ENCODE data around the gene EFCC1. TPM values are rescaled to one million over a fixed set of nuclear protein-coding genes. Genes with fewer than 3 reads are reported as not detected.

Gene EFCC1
- total RNA-seq, 4 donors from 2014 or later: 3.3 to 40.4 (median 4.0) TPM

DNA sequence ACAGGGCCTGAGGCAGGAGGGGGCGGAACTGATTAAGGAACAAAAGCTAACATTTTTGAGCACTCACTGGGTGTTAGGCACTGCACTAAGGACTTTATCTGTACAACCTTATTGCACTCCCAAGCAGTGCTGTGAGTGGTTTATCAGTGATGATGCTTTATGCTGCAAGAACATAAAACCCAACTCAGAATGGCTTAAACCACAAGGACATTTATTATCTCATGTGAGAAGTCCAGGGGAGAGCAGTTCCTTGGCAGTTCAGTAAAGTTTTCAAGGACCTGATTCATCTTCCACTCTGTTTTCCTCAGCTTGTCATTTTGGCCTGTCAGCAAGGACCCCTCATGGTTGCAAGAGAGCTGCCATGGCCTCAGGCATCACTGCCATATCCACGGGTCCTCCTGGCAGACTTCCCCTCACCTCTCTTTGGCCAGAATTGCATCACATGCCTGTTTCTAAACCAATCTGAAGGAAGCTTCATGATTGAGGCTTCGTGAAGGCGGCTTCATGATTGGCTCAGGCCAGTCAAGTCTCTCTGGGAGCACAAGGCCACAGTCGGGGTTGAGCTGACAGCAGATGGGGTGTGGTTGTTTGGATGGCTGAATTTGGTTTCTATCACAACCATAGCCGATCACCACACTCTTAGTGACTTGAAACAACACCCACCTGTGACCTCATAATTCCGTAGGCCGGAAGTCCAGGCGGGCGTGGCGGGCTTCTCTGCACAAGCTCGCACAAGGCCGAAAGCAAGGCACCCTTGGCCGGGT lies 15.8 kb downstream of the EFCC1 start:
- Histone ChIP-seq H3K4me3 (peak overlapping the region in 1 of 4 donors; percentile 9), H3K4me1 (peaks cover 0 to 20% (median 16%) of the 10 kb centered on the region in 4 donors), H3K27me3 (no peaks in the 10 kb centered on the region), H3K27ac (peak overlapping the region; percentile 51 to 72 (median 70)), H3K9me3 (no peaks in the 10 kb centered on the region), H3K36me3 (no peaks in the 10 kb centered on the region)
- DNase-seq: peak in 2 of 3 donors; percentile 72 to 85
- TF ChIP-seq POLR2A (IDR thresholded peaks at IDR 0.05): no peak
- TF ChIP-seq, protein P1, sequence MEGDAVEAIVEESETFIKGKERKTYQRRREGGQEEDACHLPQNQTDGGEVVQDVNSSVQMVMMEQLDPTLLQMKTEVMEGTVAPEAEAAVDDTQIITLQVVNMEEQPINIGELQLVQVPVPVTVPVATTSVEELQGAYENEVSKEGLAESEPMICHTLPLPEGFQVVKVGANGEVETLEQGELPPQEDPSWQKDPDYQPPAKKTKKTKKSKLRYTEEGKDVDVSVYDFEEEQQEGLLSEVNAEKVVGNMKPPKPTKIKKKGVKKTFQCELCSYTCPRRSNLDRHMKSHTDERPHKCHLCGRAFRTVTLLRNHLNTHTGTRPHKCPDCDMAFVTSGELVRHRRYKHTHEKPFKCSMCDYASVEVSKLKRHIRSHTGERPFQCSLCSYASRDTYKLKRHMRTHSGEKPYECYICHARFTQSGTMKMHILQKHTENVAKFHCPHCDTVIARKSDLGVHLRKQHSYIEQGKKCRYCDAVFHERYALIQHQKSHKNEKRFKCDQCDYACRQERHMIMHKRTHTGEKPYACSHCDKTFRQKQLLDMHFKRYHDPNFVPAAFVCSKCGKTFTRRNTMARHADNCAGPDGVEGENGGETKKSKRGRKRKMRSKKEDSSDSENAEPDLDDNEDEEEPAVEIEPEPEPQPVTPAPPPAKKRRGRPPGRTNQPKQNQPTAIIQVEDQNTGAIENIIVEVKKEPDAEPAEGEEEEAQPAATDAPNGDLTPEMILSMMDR (IDR thresholded peaks at IDR 0.05): no peak

DNA sequence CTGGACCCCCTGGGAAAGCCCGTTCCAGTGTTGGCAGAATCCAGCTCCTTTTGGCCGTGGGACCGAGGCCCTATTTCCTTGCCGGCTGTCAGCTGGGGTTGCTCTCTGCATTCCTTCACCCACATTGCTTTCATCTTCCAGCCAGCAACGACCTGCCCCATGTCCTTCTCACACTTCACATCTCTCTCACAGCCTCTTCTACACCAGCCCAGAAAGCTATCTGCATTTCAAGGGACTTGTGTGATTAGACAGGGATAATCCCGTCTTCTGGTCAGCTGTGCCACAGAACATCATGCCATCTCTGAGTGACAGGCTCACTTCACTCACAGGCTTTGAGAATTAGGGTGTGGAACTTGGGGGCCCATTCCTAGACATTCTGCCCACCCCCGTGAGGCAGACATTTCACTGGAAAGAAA lies 16.4 kb downstream of the EFCC1 start:
- no peak for DNase-seq
- no peak overlapping the region for H3K4me3 ChIP-seq
- H3K27ac ChIP-seq: peak overlapping the region; percentile 51 to 72 (median 70)
- H3K36me3 ChIP-seq: no peaks in the 10 kb centered on the region
- no peaks in the 10 kb centered on the region for H3K9me3 ChIP-seq
- peaks cover 0 to 20% (median 16%) of the 10 kb centered on the region in 4 donors for H3K4me1 ChIP-seq
- H3K27me3 ChIP-seq: no peaks in the 10 kb centered on the region
- TF ChIP-seq, protein P1 (IDR thresholded peaks at IDR 0.05): no peak
- no peak for TF ChIP-seq POLR2A (IDR thresholded peaks at IDR 0.05)

DNA sequence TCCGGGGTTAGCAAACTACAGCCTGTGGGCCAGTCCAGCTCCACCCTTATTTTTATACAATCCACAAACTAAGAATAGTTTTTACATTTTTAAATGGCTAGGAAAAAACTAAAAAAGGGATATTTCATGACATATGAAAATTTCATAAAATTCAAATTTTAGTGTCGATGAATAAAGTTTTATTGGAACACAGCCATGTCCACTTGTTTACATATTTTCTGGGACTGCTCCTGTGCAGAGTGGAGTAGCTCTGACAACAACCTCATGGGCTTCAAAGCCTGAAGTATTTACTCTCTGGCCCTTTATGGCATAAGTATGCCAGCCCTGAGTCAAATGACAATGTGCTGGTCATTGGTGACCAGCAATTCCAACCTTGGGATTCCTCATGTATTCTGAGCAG lies 17.2 kb downstream of the EFCC1 start:
- Histone ChIP-seq H3K27me3 (no peaks in the 10 kb centered on the region), H3K9me3 (no peaks in the 10 kb centered on the region), H3K4me3 (no peak overlapping the region), H3K36me3 (no peaks in the 10 kb centered on the region), H3K27ac (peak overlapping the region in 2 of 4 donors; percentile 3 to 43), H3K4me1 (peaks cover 0 to 20% (median 16%) of the 10 kb centered on the region in 4 donors)
- no peak for DNase-seq
- TF ChIP-seq POLR2A (IDR thresholded peaks at IDR 0.05): no peak
- TF ChIP-seq, protein P1 (IDR thresholded peaks at IDR 0.05): no peak

DNA sequence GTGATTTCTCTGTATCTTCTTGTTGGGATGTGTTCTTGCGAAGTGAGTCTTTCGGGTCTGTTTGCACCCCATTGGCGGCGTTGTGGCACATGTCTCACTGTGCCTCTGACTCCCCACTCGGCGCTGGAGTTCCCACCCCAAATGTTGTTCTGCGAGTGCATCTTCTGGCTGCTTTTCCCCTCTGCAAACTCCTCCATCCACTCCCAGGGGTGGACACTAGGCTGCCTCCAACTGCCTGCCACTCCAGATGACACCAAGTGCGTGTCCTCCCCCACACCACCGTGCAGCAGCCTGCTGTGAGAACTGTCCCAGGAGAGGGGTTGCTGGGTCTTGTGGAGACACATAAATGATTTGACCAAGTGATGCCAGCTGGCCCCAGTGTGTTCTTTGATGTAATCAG lies 17.6 kb downstream of the EFCC1 start:
- Histone ChIP-seq H3K36me3 (no peaks in the 10 kb centered on the region), H3K4me1 (peaks cover 0 to 20% (median 16%) of the 10 kb centered on the region in 4 donors), H3K9me3 (no peaks in the 10 kb centered on the region), H3K4me3 (no peak overlapping the region), H3K27me3 (no peaks in the 10 kb centered on the region), H3K27ac (peak overlapping the region in 2 of 4 donors; percentile 3 to 43)
- TF ChIP-seq, protein P1 (IDR thresholded peaks at IDR 0.05): no peak
- TF ChIP-seq POLR2A (IDR thresholded peaks at IDR 0.05): no peak
- DNase-seq: no peak

DNA sequence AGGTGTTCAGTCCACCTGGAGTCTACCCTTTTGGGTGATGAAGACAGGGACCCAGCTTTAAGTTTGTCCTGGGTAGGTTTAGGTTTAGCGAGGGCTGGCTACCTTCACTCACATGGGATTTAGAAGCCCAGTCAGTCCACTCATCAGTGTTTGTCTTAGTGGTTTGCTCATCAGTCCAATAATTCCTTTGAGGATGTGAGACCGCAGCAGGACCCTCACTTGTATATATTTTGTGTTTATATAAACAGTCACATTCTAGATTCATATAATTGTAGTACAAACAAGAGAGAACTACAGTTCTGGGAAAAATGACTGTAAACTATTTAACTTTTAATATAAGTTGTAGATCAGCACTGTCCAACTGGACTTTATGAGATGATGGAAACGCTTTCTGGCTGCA lies 18.2 kb downstream of the EFCC1 start:
- peaks cover 0 to 20% (median 16%) of the 10 kb centered on the region in 4 donors for H3K4me1 ChIP-seq

More for the DNA sequence above, 18.2 kb downstream of the EFCC1 start:
- no peak overlapping the region for H3K4me3 ChIP-seq
- no peak overlapping the region for H3K27ac ChIP-seq
- no peaks in the 10 kb centered on the region for H3K9me3 ChIP-seq
- no peak for TF ChIP-seq POLR2A (IDR thresholded peaks at IDR 0.05)
- TF ChIP-seq, protein P1 (IDR thresholded peaks at IDR 0.05): no peak
- H3K27me3 ChIP-seq: no peaks in the 10 kb centered on the region
- no peaks in the 10 kb centered on the region for H3K36me3 ChIP-seq
- no peak for DNase-seq

Data from Peyer's patch (tissue), 4 donors.